GM23338 (cell line): ENCODE measurements around the gene ORC3. TPM values are rescaled to one million over a fixed set of nuclear protein-coding genes. Genes with fewer than 3 reads are reported as not detected.

Experiments used
- ATAC-seq: fragments of 200-7000 bp; cut with Tn5 transposase; 3 replicates; pipeline ENCODE4 v1.9.1; 2020
- DNase-seq: peaks from one replicate; pipeline ENCODE4 v3.0.0-alpha.2; 2015; ENCODE audit warnings: low spot score
- H2AFZ ChIP-seq: fragments of 200-600 bp; sonication (generic); 2 replicates; pipeline ENCODE4 v1.8.0; 2016; ENCODE audit warnings: antibody characterized with exemption, mild to moderate bottlenecking, moderate library complexity
- H3F3A ChIP-seq: fragments of 200-600 bp; sonication (generic); replicated peaks from 2 replicates; pipeline ENCODE4 v1.8.0; 2017; ENCODE audit warnings: antibody characterized with exemption, mixed run types, low read depth
- H3K27ac ChIP-seq: fragments of 200-600 bp; sonication (generic); 2 replicates; pipeline ENCODE4 v1.6.1; 2016; ENCODE audit warnings: low read depth
- H3K27me3 ChIP-seq: fragments of 200-600 bp; sonication (generic); 2 replicates; pipeline ENCODE4 v1.8.0; 2016; ENCODE audit warnings: mild to moderate bottlenecking, mixed run types, moderate library complexity; ENCODE audit not compliant: insufficient read depth
- H3K36me3 ChIP-seq: fragments of 200-600 bp; sonication (generic); 2 replicates; pipeline ENCODE4 v1.8.0; 2016; ENCODE audit warnings: mild to moderate bottlenecking; ENCODE audit not compliant: insufficient read depth
- H3K4me1 ChIP-seq: fragments of 200-600 bp; sonication (generic); 2 replicates; pipeline ENCODE4 v1.8.0; 2016; ENCODE audit warnings: mild to moderate bottlenecking, moderate library complexity; ENCODE audit not compliant: insufficient read depth
- H3K4me2 ChIP-seq: fragments of 200-600 bp; sonication (generic); 2 replicates; pipeline ENCODE4 v1.7.1; 2017; ENCODE audit warnings: mixed run types
- H3K4me3 ChIP-seq: fragments of 200-600 bp; sonication (generic); 2 replicates; pipeline ENCODE4 v1.6.1; 2016; ENCODE audit warnings: mixed run types
- H3K79me2 ChIP-seq: fragments of 200-600 bp; sonication (generic); replicated peaks from 2 replicates; pipeline ENCODE4 v1.8.0; 2017; ENCODE audit warnings: mild to moderate bottlenecking; ENCODE audit not compliant: insufficient read depth
- H3K9me2 ChIP-seq: fragments of 200-600 bp; sonication (generic); 2 replicates; pipeline ENCODE4 v1.8.0; 2017; ENCODE audit not compliant: insufficient read depth
- H4K20me1 ChIP-seq: fragments of 200-600 bp; sonication (generic); replicated peaks from 2 replicates; pipeline ENCODE4 v1.8.0; 2017; ENCODE audit warnings: mild to moderate bottlenecking; ENCODE audit not compliant: insufficient read depth
- H3K27ac Mint-ChIP-seq: 2 replicates; pipeline ENCODE4 v1.8.0; 2020; ENCODE audit warnings: inconsistent platforms, mild to moderate bottlenecking, moderate library complexity, mixed read lengths
- H3K27me3 Mint-ChIP-seq: 3 replicates; pipeline ENCODE4 v1.8.0; 2022; ENCODE audit warnings: low read depth, mild to moderate bottlenecking, moderate library complexity, mixed read lengths, inconsistent platforms; ENCODE audit not compliant: insufficient read depth, poor library complexity
- H3K36me3 Mint-ChIP-seq: 3 replicates; pipeline ENCODE4 v1.8.0; 2021; ENCODE audit warnings: low read depth, mild to moderate bottlenecking, inconsistent platforms, moderate library complexity, mixed read lengths
- H3K4me1 Mint-ChIP-seq: 3 replicates; pipeline ENCODE4 v1.8.0; 2020; ENCODE audit warnings: mild to moderate bottlenecking, inconsistent platforms, mixed read lengths
- H3K4me3 Mint-ChIP-seq: 3 replicates; pipeline ENCODE4 v1.8.0; 2021; ENCODE audit warnings: moderate library complexity, mild to moderate bottlenecking, inconsistent platforms, mixed read lengths
- H3K9me3 Mint-ChIP-seq: 3 replicates; pipeline ENCODE4 v1.8.0; 2020; ENCODE audit warnings: moderate library complexity, mild to moderate bottlenecking, inconsistent platforms, mixed read lengths
- CREB1 ChIP-seq: fragments of 250-450 bp; sonication (Bioruptor Pico); IDR thresholded peaks from 2 replicates; pipeline ENCODE4 v1.5.0; 2020; ENCODE audit warnings: low read depth, mild to moderate bottlenecking, moderate library complexity
- EZH2 ChIP-seq: fragments of 200-600 bp; sonication (generic); IDR thresholded peaks from one replicate; pipeline ENCODE4 v1.8.0; 2017; ENCODE audit warnings: antibody characterized with exemption, mild to moderate bottlenecking, low read depth; ENCODE audit not compliant: unreplicated experiment
- EZH2phosphoT487 ChIP-seq: fragments of 200-600 bp; sonication (generic); IDR thresholded peaks from one replicate; pipeline ENCODE4 v1.8.1; 2018; ENCODE audit warnings: antibody characterized with exemption; ENCODE audit not compliant: unreplicated experiment
- JUNB ChIP-seq: IDR thresholded peaks from one replicate; pipeline ENCODE4 v1.6.1; 2016; ENCODE audit warnings: antibody characterized with exemption; ENCODE audit not compliant: unreplicated experiment
- NANOG ChIP-seq: IDR thresholded peaks from 2 replicates; pipeline ENCODE4 v1.6.1; 2016; ENCODE audit warnings: antibody characterized with exemption, borderline replicate concordance
- POLR2AphosphoS5 ChIP-seq: IDR thresholded peaks from 2 replicates; pipeline ENCODE4 v1.6.1; 2016; ENCODE audit warnings: antibody characterized with exemption, low read depth
- STAT1 ChIP-seq: IDR thresholded peaks from one replicate; pipeline ENCODE4 v1.6.1; 2016; ENCODE audit warnings: antibody characterized with exemption; ENCODE audit not compliant: unreplicated experiment
- ZNF114 ChIP-seq: fragments of 250-450 bp; sonication (Bioruptor Pico); IDR thresholded peaks from 2 replicates; pipeline ENCODE4 v1.5.0; 2020; ENCODE audit warnings: mild to moderate bottlenecking, moderate library complexity
- ZNF331 ChIP-seq: fragments of 250-450 bp; sonication (Bioruptor Pico); IDR thresholded peaks from 2 replicates; pipeline ENCODE4 v1.5.0; 2020; ENCODE audit warnings: low read depth, mild to moderate bottlenecking, moderate library complexity
- polyA plus RNA-seq: library from polyadenylated mRNA; unstranded; fragments of >200 nt; fragmentation: Nextera tagmentation; extraction: Ambion mirVana; gene quantifications from 2 replicates; pipeline ENCODE4 v1.2.1, GENCODE V29; 2016
- total RNA-seq: library from RNA; depleted of rRNA; stranded (reverse); fragments of >200 nt; shearing (Covaris generic); gene quantifications from 2 replicates; pipeline ENCODE4 v1.2.3, GENCODE V29; 2014
- TF ChIP-seq, protein P1 (sequence below): IDR thresholded peaks from 2 replicates; pipeline ENCODE4 v1.6.1; 2016; ENCODE audit warnings: antibody characterized with exemption
- TF ChIP-seq, protein P2 (sequence below), 2 experiments: fragments of 200-600 bp in 1 of 2; sonication (generic) in 1 of 2; conservative IDR thresholded peaks; 2 replicates each; pipeline versions ENCODE4 v1.5.1 to v1.6.1; 2016 to 2017; ENCODE audit warnings: antibody characterized with exemption in 2 of 2, low read depth in 2 of 2, mild to moderate bottlenecking in 2 of 2, moderate library complexity in 1 of 2
- TF ChIP-seq, protein P3 (sequence below): IDR thresholded peaks from one replicate; pipeline ENCODE4 v1.6.1; 2018; ENCODE audit warnings: antibody characterized with exemption; ENCODE audit not compliant: unreplicated experiment
- TF ChIP-seq, protein P4 (sequence below): fragments of 250-450 bp; sonication (Bioruptor Pico); IDR thresholded peaks from 2 replicates; pipeline ENCODE4 v1.5.0; 2020; ENCODE audit warnings: mild to moderate bottlenecking, moderate library complexity

Gene ORC3
- total and polyA plus RNA-seq, 2 experiments from 2014 or later, result 53.1 to 78.4 TPM

DNA sequence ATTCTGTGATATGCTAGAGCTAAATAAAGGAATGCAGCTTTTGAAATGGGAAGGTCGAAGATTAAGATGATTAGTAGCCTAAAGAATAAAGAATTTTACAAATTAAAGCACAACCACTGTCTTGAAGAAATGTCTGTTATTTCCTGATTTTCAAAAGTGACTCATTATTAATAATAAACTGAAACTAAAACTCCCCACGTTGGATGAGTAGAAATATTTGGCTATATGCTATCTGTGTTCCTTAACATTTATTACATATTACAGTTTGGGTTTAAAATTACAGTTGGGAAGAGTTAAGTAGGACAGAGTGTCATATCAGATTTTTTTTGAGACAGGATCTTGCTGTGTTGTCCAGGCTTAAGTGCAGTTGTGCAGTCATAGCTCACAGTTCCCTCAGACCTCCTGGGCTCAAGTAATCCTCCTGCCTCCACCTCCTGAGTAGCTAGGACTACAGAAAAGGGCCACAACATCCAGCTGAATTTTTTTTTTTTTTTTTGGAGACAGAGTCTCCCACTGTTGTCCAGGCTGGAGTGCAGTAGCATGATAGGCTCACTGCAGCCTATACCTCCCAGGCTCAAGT lies 65.0 kb downstream of the ORC3 start:
- Histone ChIP-seq H3K4me1 (peaks cover 24% of the 10 kb centered on the region), H3K27me3 (no peaks in the 10 kb centered on the region), H2AFZ (no peak overlapping the region), H3K4me3 (no peak overlapping the region), H4K20me1 (no peaks in the 10 kb centered on the region), H3K9me2 (no peaks in the 10 kb centered on the region; the same call in 1 of the 2 replicates), H3F3A (no peaks in the 10 kb centered on the region), H3K36me3 (peaks cover 10% of the 10 kb centered on the region; the same call in 1 of the 2 replicates), H3K4me2 (no peak overlapping the region), H3K79me2 (no peaks in the 10 kb centered on the region), H3K27ac (no peak overlapping the region)
- Mint-ChIP-seq H3K36me3 (peaks cover 54% of the 10 kb centered on the region), H3K4me1 (peaks cover 31% of the 10 kb centered on the region), H3K27ac (peak overlapping the region; percentile 91; the same call in 1 of the 2 replicates), H3K27me3 (peaks cover 2% of the 10 kb centered on the region), H3K4me3 (no peak overlapping the region), H3K9me3 (no peaks in the 10 kb centered on the region)
- no peak for ATAC-seq
- no peak for TF ChIP-seq EZH2phosphoT487
- TF ChIP-seq, protein P1, sequence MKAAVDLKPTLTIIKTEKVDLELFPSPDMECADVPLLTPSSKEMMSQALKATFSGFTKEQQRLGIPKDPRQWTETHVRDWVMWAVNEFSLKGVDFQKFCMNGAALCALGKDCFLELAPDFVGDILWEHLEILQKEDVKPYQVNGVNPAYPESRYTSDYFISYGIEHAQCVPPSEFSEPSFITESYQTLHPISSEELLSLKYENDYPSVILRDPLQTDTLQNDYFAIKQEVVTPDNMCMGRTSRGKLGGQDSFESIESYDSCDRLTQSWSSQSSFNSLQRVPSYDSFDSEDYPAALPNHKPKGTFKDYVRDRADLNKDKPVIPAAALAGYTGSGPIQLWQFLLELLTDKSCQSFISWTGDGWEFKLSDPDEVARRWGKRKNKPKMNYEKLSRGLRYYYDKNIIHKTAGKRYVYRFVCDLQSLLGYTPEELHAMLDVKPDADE, result no peak
- TF ChIP-seq CREB1 (CRISPR knock-in tag), result no peak
- no peak for TF ChIP-seq JUNB
- TF ChIP-seq ZNF331 (CRISPR knock-in tag), result no peak
- TF ChIP-seq ZNF114 (CRISPR knock-in tag), result no peak
- no peak for TF ChIP-seq STAT1
- TF ChIP-seq, protein P2, sequence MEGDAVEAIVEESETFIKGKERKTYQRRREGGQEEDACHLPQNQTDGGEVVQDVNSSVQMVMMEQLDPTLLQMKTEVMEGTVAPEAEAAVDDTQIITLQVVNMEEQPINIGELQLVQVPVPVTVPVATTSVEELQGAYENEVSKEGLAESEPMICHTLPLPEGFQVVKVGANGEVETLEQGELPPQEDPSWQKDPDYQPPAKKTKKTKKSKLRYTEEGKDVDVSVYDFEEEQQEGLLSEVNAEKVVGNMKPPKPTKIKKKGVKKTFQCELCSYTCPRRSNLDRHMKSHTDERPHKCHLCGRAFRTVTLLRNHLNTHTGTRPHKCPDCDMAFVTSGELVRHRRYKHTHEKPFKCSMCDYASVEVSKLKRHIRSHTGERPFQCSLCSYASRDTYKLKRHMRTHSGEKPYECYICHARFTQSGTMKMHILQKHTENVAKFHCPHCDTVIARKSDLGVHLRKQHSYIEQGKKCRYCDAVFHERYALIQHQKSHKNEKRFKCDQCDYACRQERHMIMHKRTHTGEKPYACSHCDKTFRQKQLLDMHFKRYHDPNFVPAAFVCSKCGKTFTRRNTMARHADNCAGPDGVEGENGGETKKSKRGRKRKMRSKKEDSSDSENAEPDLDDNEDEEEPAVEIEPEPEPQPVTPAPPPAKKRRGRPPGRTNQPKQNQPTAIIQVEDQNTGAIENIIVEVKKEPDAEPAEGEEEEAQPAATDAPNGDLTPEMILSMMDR (conservative IDR thresholded peaks at IDR 0.05; ENCODE audit: low read depth in 2 of 2), result no peak
- TF ChIP-seq POLR2AphosphoS5, result no peak
- TF ChIP-seq NANOG, result no peak
- TF ChIP-seq, protein P3, sequence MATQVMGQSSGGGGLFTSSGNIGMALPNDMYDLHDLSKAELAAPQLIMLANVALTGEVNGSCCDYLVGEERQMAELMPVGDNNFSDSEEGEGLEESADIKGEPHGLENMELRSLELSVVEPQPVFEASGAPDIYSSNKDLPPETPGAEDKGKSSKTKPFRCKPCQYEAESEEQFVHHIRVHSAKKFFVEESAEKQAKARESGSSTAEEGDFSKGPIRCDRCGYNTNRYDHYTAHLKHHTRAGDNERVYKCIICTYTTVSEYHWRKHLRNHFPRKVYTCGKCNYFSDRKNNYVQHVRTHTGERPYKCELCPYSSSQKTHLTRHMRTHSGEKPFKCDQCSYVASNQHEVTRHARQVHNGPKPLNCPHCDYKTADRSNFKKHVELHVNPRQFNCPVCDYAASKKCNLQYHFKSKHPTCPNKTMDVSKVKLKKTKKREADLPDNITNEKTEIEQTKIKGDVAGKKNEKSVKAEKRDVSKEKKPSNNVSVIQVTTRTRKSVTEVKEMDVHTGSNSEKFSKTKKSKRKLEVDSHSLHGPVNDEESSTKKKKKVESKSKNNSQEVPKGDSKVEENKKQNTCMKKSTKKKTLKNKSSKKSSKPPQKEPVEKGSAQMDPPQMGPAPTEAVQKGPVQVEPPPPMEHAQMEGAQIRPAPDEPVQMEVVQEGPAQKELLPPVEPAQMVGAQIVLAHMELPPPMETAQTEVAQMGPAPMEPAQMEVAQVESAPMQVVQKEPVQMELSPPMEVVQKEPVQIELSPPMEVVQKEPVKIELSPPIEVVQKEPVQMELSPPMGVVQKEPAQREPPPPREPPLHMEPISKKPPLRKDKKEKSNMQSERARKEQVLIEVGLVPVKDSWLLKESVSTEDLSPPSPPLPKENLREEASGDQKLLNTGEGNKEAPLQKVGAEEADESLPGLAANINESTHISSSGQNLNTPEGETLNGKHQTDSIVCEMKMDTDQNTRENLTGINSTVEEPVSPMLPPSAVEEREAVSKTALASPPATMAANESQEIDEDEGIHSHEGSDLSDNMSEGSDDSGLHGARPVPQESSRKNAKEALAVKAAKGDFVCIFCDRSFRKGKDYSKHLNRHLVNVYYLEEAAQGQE, result no peak
- TF ChIP-seq, protein P4, sequence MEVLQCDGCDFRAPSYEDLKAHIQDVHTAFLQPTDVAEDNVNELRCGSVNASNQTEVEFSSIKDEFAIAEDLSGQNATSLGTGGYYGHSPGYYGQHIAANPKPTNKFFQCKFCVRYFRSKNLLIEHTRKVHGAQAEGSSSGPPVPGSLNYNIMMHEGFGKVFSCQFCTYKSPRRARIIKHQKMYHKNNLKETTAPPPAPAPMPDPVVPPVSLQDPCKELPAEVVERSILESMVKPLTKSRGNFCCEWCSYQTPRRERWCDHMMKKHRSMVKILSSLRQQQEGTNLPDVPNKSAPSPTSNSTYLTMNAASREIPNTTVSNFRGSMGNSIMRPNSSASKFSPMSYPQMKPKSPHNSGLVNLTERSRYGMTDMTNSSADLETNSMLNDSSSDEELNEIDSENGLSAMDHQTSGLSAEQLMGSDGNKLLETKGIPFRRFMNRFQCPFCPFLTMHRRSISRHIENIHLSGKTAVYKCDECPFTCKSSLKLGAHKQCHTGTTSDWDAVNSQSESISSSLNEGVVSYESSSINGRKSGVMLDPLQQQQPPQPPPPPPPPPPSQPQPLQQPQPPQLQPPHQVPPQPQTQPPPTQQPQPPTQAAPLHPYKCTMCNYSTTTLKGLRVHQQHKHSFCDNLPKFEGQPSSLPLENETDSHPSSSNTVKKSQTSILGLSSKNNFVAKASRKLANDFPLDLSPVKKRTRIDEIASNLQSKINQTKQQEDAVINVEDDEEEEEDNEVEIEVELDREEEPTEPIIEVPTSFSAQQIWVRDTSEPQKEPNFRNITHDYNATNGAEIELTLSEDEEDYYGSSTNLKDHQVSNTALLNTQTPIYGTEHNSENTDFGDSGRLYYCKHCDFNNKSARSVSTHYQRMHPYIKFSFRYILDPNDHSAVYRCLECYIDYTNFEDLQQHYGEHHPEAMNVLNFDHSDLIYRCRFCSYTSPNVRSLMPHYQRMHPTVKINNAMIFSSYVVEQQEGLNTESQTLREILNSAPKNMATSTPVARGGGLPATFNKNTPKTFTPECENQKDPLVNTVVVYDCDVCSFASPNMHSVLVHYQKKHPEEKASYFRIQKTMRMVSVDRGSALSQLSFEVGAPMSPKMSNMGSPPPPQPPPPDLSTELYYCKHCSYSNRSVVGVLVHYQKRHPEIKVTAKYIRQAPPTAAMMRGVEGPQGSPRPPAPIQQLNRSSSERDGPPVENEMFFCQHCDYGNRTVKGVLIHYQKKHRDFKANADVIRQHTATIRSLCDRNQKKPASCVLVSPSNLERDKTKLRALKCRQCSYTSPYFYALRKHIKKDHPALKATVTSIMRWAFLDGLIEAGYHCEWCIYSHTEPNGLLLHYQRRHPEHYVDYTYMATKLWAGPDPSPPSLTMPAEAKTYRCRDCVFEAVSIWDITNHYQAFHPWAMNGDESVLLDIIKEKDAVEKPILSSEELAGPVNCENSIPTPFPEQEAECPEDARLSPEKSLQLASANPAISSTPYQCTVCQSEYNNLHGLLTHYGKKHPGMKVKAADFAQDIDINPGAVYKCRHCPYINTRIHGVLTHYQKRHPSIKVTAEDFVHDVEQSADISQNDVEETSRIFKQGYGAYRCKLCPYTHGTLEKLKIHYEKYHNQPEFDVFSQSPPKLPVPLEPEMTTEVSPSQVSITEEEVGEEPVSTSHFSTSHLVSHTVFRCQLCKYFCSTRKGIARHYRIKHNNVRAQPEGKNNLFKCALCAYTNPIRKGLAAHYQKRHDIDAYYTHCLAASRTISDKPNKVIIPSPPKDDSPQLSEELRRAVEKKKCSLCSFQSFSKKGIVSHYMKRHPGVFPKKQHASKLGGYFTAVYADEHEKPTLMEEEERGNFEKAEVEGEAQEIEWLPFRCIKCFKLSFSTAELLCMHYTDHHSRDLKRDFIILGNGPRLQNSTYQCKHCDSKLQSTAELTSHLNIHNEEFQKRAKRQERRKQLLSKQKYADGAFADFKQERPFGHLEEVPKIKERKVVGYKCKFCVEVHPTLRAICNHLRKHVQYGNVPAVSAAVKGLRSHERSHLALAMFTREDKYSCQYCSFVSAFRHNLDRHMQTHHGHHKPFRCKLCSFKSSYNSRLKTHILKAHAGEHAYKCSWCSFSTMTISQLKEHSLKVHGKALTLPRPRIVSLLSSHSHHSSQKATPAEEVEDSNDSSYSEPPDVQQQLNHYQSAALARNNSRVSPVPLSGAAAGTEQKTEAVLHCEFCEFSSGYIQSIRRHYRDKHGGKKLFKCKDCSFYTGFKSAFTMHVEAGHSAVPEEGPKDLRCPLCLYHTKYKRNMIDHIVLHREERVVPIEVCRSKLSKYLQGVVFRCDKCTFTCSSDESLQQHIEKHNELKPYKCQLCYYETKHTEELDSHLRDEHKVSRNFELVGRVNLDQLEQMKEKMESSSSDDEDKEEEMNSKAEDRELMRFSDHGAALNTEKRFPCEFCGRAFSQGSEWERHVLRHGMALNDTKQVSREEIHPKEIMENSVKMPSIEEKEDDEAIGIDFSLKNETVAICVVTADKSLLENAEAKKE, result no peak
- TF ChIP-seq EZH2, result no peak
- no peak for DNase-seq
